Measurements from ENCODE around the gene IFITM1. TPM values are rescaled to one million over a fixed set of nuclear protein-coding genes. Genes with fewer than 3 reads are reported as not detected.

The IFITM1 gene
- 30.3 and 36.4 TPM in 2 replicates for total RNA-seq (2014; rRNA removed; shearing (Covaris generic))
- total RNA-seq (2022): 72.4 TPM in 2 replicates
- percentile 68 among the genes with signal in this experiment for Bru-seq, nascent RNA
- BruChase-seq, experiment 1, labeled RNA remaining after a 6-hour chase: percentile 91 among the genes with signal in this experiment
- BruChase-seq, experiment 2, labeled RNA remaining after a 2-hour chase: percentile 71 among the genes with signal in this experiment
- long read RNA-seq, transcript IFITM1-202 (2 exons, 855 nt): major isoform, 125 of 133 reads
- long read RNA-seq, partial matches to known transcripts: 0 of 133 reads
- long read RNA-seq, other reads (novel, unspliced or antisense): 8 of 133 reads

DNA sequence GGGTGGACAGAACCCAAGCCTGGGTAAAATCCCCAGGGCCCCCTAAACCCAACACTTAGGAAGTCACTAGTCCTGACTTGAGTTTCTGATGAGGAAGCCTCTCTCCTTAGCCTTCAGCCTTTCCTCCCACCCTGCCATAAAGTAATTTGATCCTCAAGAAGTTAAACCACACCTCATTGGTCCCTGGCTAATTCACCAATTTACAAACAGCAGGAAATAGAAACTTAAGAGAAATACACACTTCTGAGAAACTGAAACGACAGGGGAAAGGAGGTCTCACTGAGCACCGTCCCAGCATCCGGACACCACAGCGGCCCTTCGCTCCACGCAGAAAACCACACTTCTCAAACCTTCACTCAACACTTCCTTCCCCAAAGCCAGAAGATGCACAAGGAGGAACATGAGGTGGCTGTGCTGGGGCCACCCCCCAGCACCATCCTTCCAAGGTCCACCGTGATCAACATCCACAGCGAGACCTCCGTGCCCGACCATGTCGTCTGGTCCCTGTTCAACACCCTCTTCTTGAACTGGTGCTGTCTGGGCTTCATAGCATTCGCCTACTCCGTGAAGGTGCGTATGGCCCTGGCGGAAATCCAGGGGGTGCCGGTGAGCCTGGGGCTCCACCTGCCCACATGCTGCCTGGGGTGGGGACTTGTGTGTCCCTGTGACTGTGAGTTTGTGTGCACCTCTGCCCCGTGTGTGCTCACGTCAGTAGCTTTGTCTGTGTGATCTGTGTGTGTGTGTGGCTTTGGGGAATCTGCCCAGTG, at the start of gene IFITM1:
TSS of gene IFITM1 (plus strand) at position 254 of the 767 bp plus-strand sequence. CDS start at position 385, 131 bp downstream.
- Histone ChIP-seq H4K20me1 (ENCODE audit: insufficient read depth, low read length) (no peaks in the 10 kb centered on the region), H3K4me1 (ENCODE audit: insufficient read depth, low read length, poor library complexity, severe bottlenecking) (peaks cover 44% of the 10 kb centered on the region), H3K27ac (ENCODE audit: low read depth, low read length, poor library complexity, severe bottlenecking) (peak within 1 kb of the TSS; percentile 76), H2AFZ (ENCODE audit: low read length) (peak within 1 kb of the TSS; percentile 45; the same call in 1 of the 2 replicates), H3K4me2 (ENCODE audit: low read length) (peak within 1 kb of the TSS; percentile 68), H3K4me3 (ENCODE audit: low read depth, low read length, poor library complexity, severe bottlenecking) (peak within 1 kb of the TSS; percentile 67), H3K36me3 (ENCODE audit: insufficient read depth, low read length) (no peaks in the 10 kb centered on the region), H3K79me2 (ENCODE audit: insufficient read depth, low read depth, low read length) (no peaks in the 10 kb centered on the region), H3K9me3 (ENCODE audit: low read length) (no peaks in the 10 kb centered on the region), H3K9me2 (ENCODE audit: insufficient read depth, low read length) (no peaks in the 10 kb centered on the region)
- intact Hi-C loops (cut with micrococcal nuclease; ENCODE audit: unreplicated experiment): loop anchor here (2.0 kb wide), 2 partner anchors 41 to 45 kb away; no protein-coding TSS in a partner anchor
- ChIA-PET POLR2A (interaction anchor here (0.5 to 3.8 kb wide), 2 partner anchors 27 to 93 kb away, joined by 3 to 18 read pairs; no protein-coding TSS in a partner anchor), CTCF (ENCODE audit: unreplicated experiment) (no interaction called here)
- TF ChIP-seq, protein P1, sequence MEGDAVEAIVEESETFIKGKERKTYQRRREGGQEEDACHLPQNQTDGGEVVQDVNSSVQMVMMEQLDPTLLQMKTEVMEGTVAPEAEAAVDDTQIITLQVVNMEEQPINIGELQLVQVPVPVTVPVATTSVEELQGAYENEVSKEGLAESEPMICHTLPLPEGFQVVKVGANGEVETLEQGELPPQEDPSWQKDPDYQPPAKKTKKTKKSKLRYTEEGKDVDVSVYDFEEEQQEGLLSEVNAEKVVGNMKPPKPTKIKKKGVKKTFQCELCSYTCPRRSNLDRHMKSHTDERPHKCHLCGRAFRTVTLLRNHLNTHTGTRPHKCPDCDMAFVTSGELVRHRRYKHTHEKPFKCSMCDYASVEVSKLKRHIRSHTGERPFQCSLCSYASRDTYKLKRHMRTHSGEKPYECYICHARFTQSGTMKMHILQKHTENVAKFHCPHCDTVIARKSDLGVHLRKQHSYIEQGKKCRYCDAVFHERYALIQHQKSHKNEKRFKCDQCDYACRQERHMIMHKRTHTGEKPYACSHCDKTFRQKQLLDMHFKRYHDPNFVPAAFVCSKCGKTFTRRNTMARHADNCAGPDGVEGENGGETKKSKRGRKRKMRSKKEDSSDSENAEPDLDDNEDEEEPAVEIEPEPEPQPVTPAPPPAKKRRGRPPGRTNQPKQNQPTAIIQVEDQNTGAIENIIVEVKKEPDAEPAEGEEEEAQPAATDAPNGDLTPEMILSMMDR (conservative IDR thresholded peaks at IDR 0.05; ENCODE audit: low read length): peak; percentile 49
- no peak for TF ChIP-seq EZH2phosphoT487 (IDR thresholded peaks at IDR 0.05; ENCODE audit: borderline replicate concordance, low read depth, low read length)
- DNase-seq (ENCODE audit: low spot score): peak; percentile 73
- TSS peak; percentile 98 for BruUV-seq (replicated peaks)

DNA sequence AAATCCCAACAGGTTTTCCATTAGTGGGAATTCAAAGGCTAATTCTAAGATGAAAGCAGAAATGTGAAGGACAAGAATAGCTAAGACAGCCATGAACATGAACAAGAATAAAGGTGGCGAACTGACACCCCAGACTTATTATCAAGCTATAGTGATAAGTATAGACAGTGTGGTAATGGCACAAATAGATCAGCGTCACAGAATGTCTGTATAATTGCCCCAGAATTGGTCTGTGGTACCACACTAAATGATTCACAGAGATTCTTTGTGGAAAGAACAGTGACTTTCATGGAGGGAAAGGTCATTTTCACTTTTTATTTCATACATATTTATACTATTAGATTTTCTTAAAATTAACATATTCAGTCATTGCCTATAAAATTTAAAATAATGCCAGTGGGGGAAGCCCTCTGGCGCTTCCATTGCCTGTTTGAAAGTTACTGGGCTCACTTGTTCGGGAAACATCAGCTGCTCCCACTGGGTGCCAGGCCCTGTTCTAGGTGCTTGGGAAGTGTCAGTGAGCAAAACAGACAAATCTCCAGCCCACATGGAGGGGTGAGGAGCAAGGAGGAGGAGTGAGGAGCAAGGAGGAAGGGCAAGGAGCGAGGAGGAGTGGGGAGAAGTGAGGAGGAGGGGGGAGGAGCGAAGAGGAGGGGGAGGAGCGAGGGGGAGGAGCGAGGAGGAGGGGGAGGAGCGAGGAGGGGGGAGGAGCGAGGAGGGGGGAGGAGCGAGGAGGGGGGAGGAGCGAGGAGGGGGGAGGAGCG, 47.0 kb upstream of the IFITM1 start:
- no TSS peak for BruUV-seq (replicated peaks)
- DNase-seq (ENCODE audit: low spot score): peak; percentile 53
- no peak overlapping the region for H3K4me3 ChIP-seq (ENCODE audit: low read depth, low read length, poor library complexity, severe bottlenecking)
- ChIA-PET POLR2A (interaction anchor here (0.5 to 1.9 kb wide), 3 partner anchors 9 to 46 kb away, joined by 3 to 7 read pairs (median 3); no protein-coding TSS in a partner anchor), CTCF (ENCODE audit: unreplicated experiment) (interaction anchor here (0.7 kb wide), 1 partner anchor 86 kb away, joined by 6 read pairs; no protein-coding TSS in a partner anchor)
- H3K4me1 ChIP-seq (ENCODE audit: insufficient read depth, low read length, poor library complexity, severe bottlenecking): peaks cover 38% of the 10 kb centered on the region
- H3K79me2 ChIP-seq (ENCODE audit: insufficient read depth, low read depth, low read length): no peaks in the 10 kb centered on the region
- H3K27ac ChIP-seq (ENCODE audit: low read depth, low read length, poor library complexity, severe bottlenecking): no peak overlapping the region
- intact Hi-C loops (cut with micrococcal nuclease; ENCODE audit: unreplicated experiment): no loop called here
- no peak overlapping the region for H3K4me2 ChIP-seq (ENCODE audit: low read length)
- H3K9me3 ChIP-seq (ENCODE audit: low read length): peaks cover 7% of the 10 kb centered on the region; the same call in 1 of the 2 replicates
- H2AFZ ChIP-seq (ENCODE audit: low read length): no peak overlapping the region
- H3K9me2 ChIP-seq (ENCODE audit: insufficient read depth, low read length): no peaks in the 10 kb centered on the region
- H4K20me1 ChIP-seq (ENCODE audit: insufficient read depth, low read length): no peaks in the 10 kb centered on the region
- no peaks in the 10 kb centered on the region for H3K36me3 ChIP-seq (ENCODE audit: insufficient read depth, low read length)
- TF ChIP-seq, protein P1 (conservative IDR thresholded peaks at IDR 0.05; ENCODE audit: low read length): no peak
- TF ChIP-seq EZH2phosphoT487 (IDR thresholded peaks at IDR 0.05; ENCODE audit: borderline replicate concordance, low read depth, low read length): no peak

Data from OCI-LY7 (cell line).